Stimulated activated CD4-positive, alpha-beta T cell treated with anti-CD3 and anti-CD28 coated beads, TNF-alpha, amount 100 ng/mL, for 48 hours (primary cell): ENCODE results near the gene TENM3.

Experiments used
- DNase-seq, 3 donors: peaks; one replicate each; pipeline ENCODE4 v3.0.0-alpha.2; 2020; ENCODE audit warnings: low read depth in 3 of 3

TENM3 gene

GRCh38 chr4:182507805-182508204 is 264.6 kb downstream of the TENM3 start:
- no peak for DNase-seq

GRCh38 chr4:182510836-182511235 is 267.6 kb downstream of the TENM3 start:
- no peak for DNase-seq

GRCh38 chr4:182513587-182514291 is 270.5 kb downstream of the TENM3 start:
- DNase-seq, result no peak

- no peak for DNase-seq
Observed at GRCh38 chr4:182518421-182518820, 275.2 kb downstream of the TENM3 start.

- no peak for DNase-seq
Observed at GRCh38 chr4:182519528-182519927, 276.3 kb downstream of the TENM3 start.

GRCh38 chr4:182521011-182521410 is 277.8 kb downstream of the TENM3 start:
- no peak for DNase-seq

- no peak for DNase-seq
Observed at GRCh38 chr4:182528819-182529218, 285.6 kb downstream of the TENM3 start.

- no peak for DNase-seq
Observed at GRCh38 chr4:182530451-182530850, 287.2 kb downstream of the TENM3 start.

GRCh38 chr4:182531555-182532162 is 288.5 kb downstream of the TENM3 start:
- no peak for DNase-seq

- no peak for DNase-seq
Observed at GRCh38 chr4:182532441-182532840, 289.2 kb downstream of the TENM3 start.

GRCh38 chr4:182533964-182534363 is 290.8 kb downstream of the TENM3 start:
- DNase-seq, result no peak

GRCh38 chr4:182536221-182536811 is 293.1 kb downstream of the TENM3 start:
- DNase-seq, result no peak

GRCh38 chr4:182537031-182537795 is 294.0 kb downstream of the TENM3 start:
- DNase-seq, result no peak

GRCh38 chr4:182538031-182538430 is 294.8 kb downstream of the TENM3 start:
- no peak for DNase-seq

GRCh38 chr4:182540496-182540895 is 297.3 kb downstream of the TENM3 start:
- DNase-seq, result no peak

- DNase-seq, result no peak
Observed at GRCh38 chr4:182547435-182547834, 304.2 kb downstream of the TENM3 start.

- DNase-seq, result no peak
Observed at GRCh38 chr4:182548156-182548555, 305.0 kb downstream of the TENM3 start.

GRCh38 chr4:182549356-182549755 is 306.2 kb downstream of the TENM3 start:
- DNase-seq, result no peak

GRCh38 chr4:182552948-182553347 is 309.7 kb downstream of the TENM3 start:
- no peak for DNase-seq

- DNase-seq, result no peak
Observed at GRCh38 chr4:182553653-182554052, 310.5 kb downstream of the TENM3 start.

- no peak for DNase-seq
Observed at GRCh38 chr4:182554736-182555135, 311.5 kb downstream of the TENM3 start.

- no peak for DNase-seq
Observed at GRCh38 chr4:182555997-182556418, 312.8 kb downstream of the TENM3 start.
